ENCODE data around the gene AIFM2. TPM values are rescaled to one million over a fixed set of nuclear protein-coding genes. Genes with fewer than 3 reads are reported as not detected.
"Not testable (repeated sequence)": the region's sequence is repeated elsewhere in the genome, so short reads cannot be mapped to it uniquely, and the experiment has no call there.

The AIFM2 gene
- total RNA-seq, 1 donor from 2014 or later: 11.7 TPM

GRCh38 chr10:70111496-70111895, 21.1 kb downstream of the AIFM2 start:
- Mint-ChIP-seq H3K36me3 (ENCODE audit: unreplicated experiment) (peaks cover 38% of the 10 kb centered on the region), H3K4me3 (ENCODE audit: unreplicated experiment) (no peak overlapping the region), H3K27me3 (ENCODE audit: unreplicated experiment) (no peaks in the 10 kb centered on the region), H3K4me1 (ENCODE audit: unreplicated experiment) (peaks cover 16% of the 10 kb centered on the region), H3K27ac (ENCODE audit: unreplicated experiment) (no peak overlapping the region), H3K9me3 (ENCODE audit: unreplicated experiment) (no peaks in the 10 kb centered on the region)
- DNase-seq (ENCODE audit: extremely low spot score, unreplicated experiment): no peak
- no peak for TF ChIP-seq CTCF (IDR thresholded peaks at IDR 0.05)

GRCh38 chr10:70109064-70109729, 23.4 kb downstream of the AIFM2 start:
- Mint-ChIP-seq H3K4me3 (ENCODE audit: unreplicated experiment) (no peak overlapping the region), H3K27me3 (ENCODE audit: unreplicated experiment) (no peaks in the 10 kb centered on the region), H3K4me1 (ENCODE audit: unreplicated experiment) (peaks cover 22% of the 10 kb centered on the region), H3K36me3 (ENCODE audit: unreplicated experiment) (peaks cover 36% of the 10 kb centered on the region), H3K27ac (ENCODE audit: unreplicated experiment) (no peak overlapping the region), H3K9me3 (ENCODE audit: unreplicated experiment) (no peaks in the 10 kb centered on the region)
- no peak for DNase-seq (ENCODE audit: extremely low spot score, unreplicated experiment)
- TF ChIP-seq CTCF (IDR thresholded peaks at IDR 0.05): no peak

- Mint-ChIP-seq H3K27ac (ENCODE audit: unreplicated experiment) (peak overlapping the region; percentile 70), H3K36me3 (ENCODE audit: unreplicated experiment) (peaks cover 28% of the 10 kb centered on the region), H3K27me3 (ENCODE audit: unreplicated experiment) (no peaks in the 10 kb centered on the region), H3K4me3 (ENCODE audit: unreplicated experiment) (no peak overlapping the region), H3K9me3 (ENCODE audit: unreplicated experiment) (no peaks in the 10 kb centered on the region), H3K4me1 (ENCODE audit: unreplicated experiment) (peaks cover 11% of the 10 kb centered on the region)
- peak; percentile 49 for TF ChIP-seq CTCF (IDR thresholded peaks at IDR 0.05)
- no peak for DNase-seq (ENCODE audit: extremely low spot score, unreplicated experiment)
These were observed 25.4 kb downstream of the AIFM2 start for GRCh38 chr10:70106958-70107791.

- Mint-ChIP-seq H3K27me3 (ENCODE audit: unreplicated experiment) (no peaks in the 10 kb centered on the region), H3K4me1 (ENCODE audit: unreplicated experiment) (peaks cover 7% of the 10 kb centered on the region), H3K36me3 (ENCODE audit: unreplicated experiment) (peaks cover 44% of the 10 kb centered on the region), H3K4me3 (ENCODE audit: unreplicated experiment) (no peak overlapping the region), H3K27ac (ENCODE audit: unreplicated experiment) (no peak overlapping the region), H3K9me3 (ENCODE audit: unreplicated experiment) (no peaks in the 10 kb centered on the region)
- DNase-seq (ENCODE audit: extremely low spot score, unreplicated experiment): no peak
- no peak for TF ChIP-seq CTCF (IDR thresholded peaks at IDR 0.05)
These were observed 31.0 kb downstream of the AIFM2 start for GRCh38 chr10:70101668-70102067.

- H3K9me3 Mint-ChIP-seq (ENCODE audit: unreplicated experiment); H3K4me1 Mint-ChIP-seq (ENCODE audit: unreplicated experiment); H3K4me3 Mint-ChIP-seq (ENCODE audit: unreplicated experiment); H3K27me3 Mint-ChIP-seq (ENCODE audit: unreplicated experiment); H3K27ac Mint-ChIP-seq (ENCODE audit: unreplicated experiment); DNase-seq (ENCODE audit: extremely low spot score, unreplicated experiment): not testable (repeated sequence)
- peaks cover 46% of the 10 kb centered on the region for H3K36me3 Mint-ChIP-seq (ENCODE audit: unreplicated experiment)
These were observed 31.5 kb downstream of the AIFM2 start for GRCh38 chr10:70101068-70101562.

Data from osteocyte (in vitro differentiated cells).